K562 (cell line): ENCODE results near the gene SCARB2. TPM values are rescaled to one million over a fixed set of nuclear protein-coding genes. Genes with fewer than 3 reads are reported as not detected.

Experiments
- ATAC-seq: fragments of 200-7000 bp; cut with Tn5 transposase; 3 replicates; pipeline ENCODE4 v1.9.1; 2020; ENCODE audit warnings: moderate library complexity
- BruUV-seq: library from RNA; stranded (reverse); fragments of 400-500 nt; replicated peaks from 2 replicates; lab custom pipeline; 2021; lab: Mats Ljungman, UMichigan
- CTCF ChIA-PET: fragments of 300-600 bp; formaldehyde crosslinking; extraction: SDS; loops from one replicate; lab custom pipeline; 2021; ENCODE audit warnings: low intra/inter-chr PET ratio; lab: Yijun Ruan, JAX
- POLR2A ChIA-PET: fragments of 300-600, 350-650 bp; sonication (Branson Sonifier 250); formaldehyde crosslinking; extraction: SDS; loops from one replicate; lab custom pipeline; 2021; ENCODE audit warnings: antibody characterized with exemption, inconsistent platforms; lab: Yijun Ruan, JAX
- DNase-seq, 4 experiments: peaks; one replicate each; pipeline versions ENCODE4 v3.0.0 to v3.0.0-alpha.2; 2011 to 2018; ENCODE audit warnings: low spot score in 3 of 4, mixed read lengths in 3 of 4; ENCODE audit errors: extremely low read depth in 1 of 4
- FAIRE-seq: peaks from 2 replicates; lab custom pipeline; 2011; peaks lifted over from hg19 to GRCh38; lab: Jason Lieb, UNC
- H2AFZ ChIP-seq: 2 replicates; pipeline ENCODE4 v1.6.0; 2011; ENCODE audit warnings: low read depth, low read length, control low read depth, inconsistent platforms
- H3K27ac ChIP-seq: fragments of 200-600 bp; 3 replicates; pipeline ENCODE4 v1.8.0; 2011; ENCODE audit warnings: low read depth, mild to moderate bottlenecking, control low read depth, inconsistent platforms, low read length, moderate library complexity, mixed read lengths; ENCODE audit errors: extremely low read depth
- H3K27me3 ChIP-seq, 2 experiments: fragments of 300-600 bp in 1 of 2; 2 replicates in 1 of 2; 3 replicates in 1 of 2; pipeline versions ENCODE4 v1.6.0 to v1.8.0; 2011; ENCODE audit warnings: inconsistent platforms in 2 of 2, low read length in 2 of 2, mild to moderate bottlenecking in 1 of 2, mixed read lengths in 1 of 2, moderate library complexity in 1 of 2; ENCODE audit not compliant: control insufficient read depth in 2 of 2, insufficient read depth in 2 of 2
- H3K36me3 ChIP-seq: fragments of 300-600 bp; 3 replicates; pipeline ENCODE4 v1.8.0; 2011; ENCODE audit warnings: mild to moderate bottlenecking, low read length, inconsistent platforms; ENCODE audit not compliant: control insufficient read depth, insufficient read depth
- H3K4me1 ChIP-seq, 2 experiments: fragments of 200-600 bp in 1 of 2; replicated peaks in 1 of 2; 2 replicates in 1 of 2; 3 replicates in 1 of 2; pipeline versions ENCODE4 v1.5.1 to v1.8.0; 2011; ENCODE audit warnings: inconsistent platforms in 2 of 2, low read length in 2 of 2, mild to moderate bottlenecking in 1 of 2, mixed read lengths in 1 of 2, moderate library complexity in 1 of 2; ENCODE audit not compliant: control insufficient read depth in 2 of 2, insufficient read depth in 2 of 2
- H3K4me2 ChIP-seq: 2 replicates; pipeline ENCODE4 v1.6.1; 2011; ENCODE audit warnings: low read length, control low read depth, inconsistent platforms, mixed read lengths; ENCODE audit not compliant: insufficient read depth
- H3K4me3 ChIP-seq: fragments of 200-600 bp; sonication (generic), shearing (Covaris generic); 2 replicates; pipeline ENCODE4 v1.5.1; 2016; ENCODE audit warnings: control low read depth, inconsistent platforms
- H3K79me2 ChIP-seq: fragments of 200-600 bp; 3 replicates; pipeline ENCODE4 v1.8.0; 2011; ENCODE audit warnings: low read length, inconsistent platforms; ENCODE audit not compliant: control insufficient read depth, insufficient read depth
- H3K9ac ChIP-seq, 2 experiments: 2 replicates each; pipeline versions ENCODE4 v1.6.0 to v1.6.1; 2011; ENCODE audit warnings: low read depth in 2 of 2, low read length in 2 of 2, control low read depth in 1 of 2, inconsistent platforms in 1 of 2, mild to moderate bottlenecking in 1 of 2, mixed read lengths in 1 of 2; ENCODE audit not compliant: insufficient read depth in 1 of 2
- H3K9me1 ChIP-seq: one replicate; pipeline ENCODE4 v1.6.0; 2011; ENCODE audit warnings: inconsistent platforms, mild to moderate bottlenecking, low read length, moderate library complexity; ENCODE audit not compliant: control insufficient read depth, insufficient read depth
- H3K9me3 ChIP-seq: replicated peaks from 2 replicates; pipeline ENCODE4 v1.5.1; 2011; ENCODE audit warnings: low read depth, low read length, inconsistent platforms; ENCODE audit not compliant: control insufficient read depth, insufficient read depth
- H4K20me1 ChIP-seq: replicated peaks from 2 replicates; pipeline ENCODE4 v1.6.1; 2011; ENCODE audit warnings: low read length, inconsistent platforms, mixed read lengths; ENCODE audit not compliant: control insufficient read depth, insufficient read depth
- ASH1L ChIP-seq: fragments of 450-650 bp; IDR thresholded peaks from 2 replicates; pipeline ENCODE4 v1.6.1; 2018; ENCODE audit warnings: borderline replicate concordance, mild to moderate bottlenecking, low read depth; ENCODE audit not compliant: partially characterized antibody
- KDM1A ChIP-seq, 2 experiments: fragments of 450-650 bp; IDR thresholded peaks; 2 replicates each; pipeline ENCODE4 v1.6.1; 2016; ENCODE audit warnings: mild to moderate bottlenecking in 2 of 2
- MAFF ChIP-seq: IDR thresholded peaks from 2 replicates; pipeline ENCODE4 v1.6.1; 2012; ENCODE audit warnings: low read length, improper control_type of control experiment
- MAZ ChIP-seq, 2 experiments: fragments of 450-650 bp in 1 of 2; sonication (generic) in 1 of 2; formaldehyde crosslinking; IDR thresholded peaks in 1 of 2; conservative IDR thresholded peaks in 1 of 2; 2 replicates each; pipeline versions ENCODE4 v1.4.0 to v1.5.0; 2020; ENCODE audit warnings: mild to moderate bottlenecking in 1 of 2, missing genetic modification reagents in 1 of 2
- POLR2H ChIP-seq: IDR thresholded peaks from 2 replicates; pipeline ENCODE4 v1.6.1; 2016; ENCODE audit warnings: missing genetic modification characterization, low read depth, mild to moderate bottlenecking, control low read depth, missing compliant biosample characterization, moderate library complexity
- SMARCA5 ChIP-seq: fragments of 450-650 bp; IDR thresholded peaks from 2 replicates; pipeline ENCODE4 v1.6.1; 2016
- WGBS: fragments of 100-300 bp; shearing (Covaris generic); methylation state at CpG from one replicate; pipeline ENCODE4 v1.1.6; 2016; ENCODE audit warnings: low coverage, mixed read lengths; ENCODE audit not compliant: insufficient coverage; ENCODE audit errors: missing lambda C conversion rate; 5-methylcytosine and 5-hydroxymethylcytosine counted together
- in situ Hi-C: fragments of 300-500 bp; cut with MboI; formaldehyde crosslinking; loops from 4 replicates; pipeline ENCODE4 v1.15.0; 2018; ENCODE audit warnings: inconsistent platforms, mixed read lengths
- intact Hi-C: fragments of 100-400 bp; cut with micrococcal nuclease; formaldehyde crosslinking; loops from 2 replicates; pipeline ENCODE4 v1.14.2; 2022
- polyA plus RNA-seq, 8 experiments: library from polyadenylated mRNA; depleted of rRNA in 4 of 8; stranded (reverse) in 5 of 8; unstranded in 3 of 8; fragments of >200 nt; fragmentation: Nextera tagmentation in 2 of 8; fragmentation: Illumina TruSeq in 1 of 8; extraction: Ambion mirVana in 2 of 8; extraction: Trizol in 1 of 8; gene quantifications; 2 replicates each; pipeline versions ENCODE4 v1.2.1 to v1.2.3, GENCODE V29; 2011 to 2014; ENCODE audit warnings: inconsistent platforms in 1 of 8, missing spikeins in 1 of 8
- total RNA-seq, 7 experiments: library from RNA; depleted of rRNA in 6 of 7; stranded (reverse); fragments of >200 nt in 6 of 7; fragmentation: Illumina TruSeq in 2 of 7; extraction: Trizol in 2 of 7; gene quantifications; 2 replicates each; pipeline versions ENCODE4 v1.2.1 to v1.2.3, GENCODE V29; 2011 to 2021; ENCODE audit warnings: low replicate concordance in 1 of 7
- TF ChIP-seq, protein P1 (sequence below): fragments of 250-450 bp; sonication (Bioruptor Pico); IDR thresholded peaks from 2 replicates; pipeline ENCODE4 v1.8.0; 2022; ENCODE audit warnings: moderate library complexity, mild to moderate bottlenecking, inconsistent platforms
- TF ChIP-seq, protein P2 (sequence below), 2 experiments: fragments of 450-650 bp; formaldehyde crosslinking in 1 of 2; IDR thresholded peaks; 2 replicates each; pipeline versions ENCODE4 v1.4.0 to v1.6.1; 2014 to 2020; ENCODE audit warnings: mild to moderate bottlenecking in 2 of 2, borderline replicate concordance in 1 of 2, low read depth in 1 of 2
- TF ChIP-seq, protein P3 (sequence below): sonication (generic); formaldehyde crosslinking; IDR thresholded peaks from 2 replicates; pipeline ENCODE4 v1.8.0; 2022; ENCODE audit warnings: mild to moderate bottlenecking, missing genetic modification reagents
- TF ChIP-seq, protein P4 (sequence below), 2 experiments: IDR thresholded peaks; 2 replicates each; pipeline ENCODE4 v1.6.1; 2012; ENCODE audit warnings: improper control_type of control experiment in 2 of 2, low read depth in 2 of 2, low read length in 2 of 2, borderline replicate concordance in 1 of 2

Gene SCARB2
- total and polyA plus RNA-seq, 9 of the 15 experiments (the other 6 are each of a cell fraction or from before 2014, with no cell fraction given): 6.1 to 25.8 (median 17.8) TPM

DNA sequence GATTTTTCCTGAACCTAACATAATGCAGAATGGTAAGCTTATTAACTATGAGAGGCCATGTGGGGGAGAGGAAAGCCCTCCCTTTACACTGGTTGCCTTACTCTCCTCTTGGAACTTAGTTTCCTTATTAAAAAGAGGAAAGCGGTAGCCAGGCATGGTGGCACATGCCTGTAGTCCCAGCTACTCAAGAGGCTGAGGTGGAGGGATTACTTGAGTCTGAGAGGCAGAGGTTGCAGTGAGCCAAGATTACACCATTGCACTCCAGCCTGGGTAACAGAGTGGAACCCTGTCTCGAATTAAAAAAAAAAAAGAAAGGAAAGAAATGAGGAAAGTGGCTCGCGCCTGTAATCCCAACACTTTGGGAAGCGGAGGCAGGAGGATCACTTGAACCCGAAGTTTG lies 39.9 kb upstream of the SCARB2 start:
- FAIRE-seq (no peak), DNase-seq (no peak), ATAC-seq (no peak)
- no peak overlapping the region for H3K4me2 ChIP-seq
- H3K4me1 ChIP-seq: peaks cover 8 to 18% of the 10 kb centered on the region in 2 experiments; a peak in 4 of 5 replicates
- intact Hi-C loops (loop anchor here (10.0 kb wide), 1 partner anchor 121 kb away; no protein-coding TSS in a partner anchor), in situ Hi-C loops (no loop called here)
- H3K79me2 ChIP-seq: no peaks in the 10 kb centered on the region
- no peak overlapping the region for H3K4me3 ChIP-seq
- no peaks in the 10 kb centered on the region for H4K20me1 ChIP-seq
- no peak overlapping the region for H3K27ac ChIP-seq
- POLR2A ChIA-PET: no interaction called here
- no peaks in the 10 kb centered on the region for H3K27me3 ChIP-seq
- BruUV-seq: no TSS peak
- no peaks in the 10 kb centered on the region for H3K9me1 ChIP-seq
- H3K9me3 ChIP-seq: no peaks in the 10 kb centered on the region
- H2AFZ ChIP-seq: no peak overlapping the region
- 69% methylated on average over 3 of the region's 6 CpGs for WGBS
- H3K9ac ChIP-seq: no peak overlapping the region
- no peaks in the 10 kb centered on the region for H3K36me3 ChIP-seq
- CTCF ChIA-PET: no interaction called here
- TF ChIP-seq, protein P1, sequence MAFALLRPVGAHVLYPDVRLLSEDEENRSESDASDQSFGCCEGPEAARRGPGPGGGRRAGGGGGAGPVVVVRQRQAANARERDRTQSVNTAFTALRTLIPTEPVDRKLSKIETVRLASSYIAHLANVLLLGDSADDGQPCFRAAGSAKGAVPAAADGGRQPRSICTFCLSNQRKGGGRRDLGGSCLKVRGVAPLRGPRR (CRISPR knock-in tag): no peak
- TF ChIP-seq SMARCA5: no peak
- TF ChIP-seq, protein P2, sequence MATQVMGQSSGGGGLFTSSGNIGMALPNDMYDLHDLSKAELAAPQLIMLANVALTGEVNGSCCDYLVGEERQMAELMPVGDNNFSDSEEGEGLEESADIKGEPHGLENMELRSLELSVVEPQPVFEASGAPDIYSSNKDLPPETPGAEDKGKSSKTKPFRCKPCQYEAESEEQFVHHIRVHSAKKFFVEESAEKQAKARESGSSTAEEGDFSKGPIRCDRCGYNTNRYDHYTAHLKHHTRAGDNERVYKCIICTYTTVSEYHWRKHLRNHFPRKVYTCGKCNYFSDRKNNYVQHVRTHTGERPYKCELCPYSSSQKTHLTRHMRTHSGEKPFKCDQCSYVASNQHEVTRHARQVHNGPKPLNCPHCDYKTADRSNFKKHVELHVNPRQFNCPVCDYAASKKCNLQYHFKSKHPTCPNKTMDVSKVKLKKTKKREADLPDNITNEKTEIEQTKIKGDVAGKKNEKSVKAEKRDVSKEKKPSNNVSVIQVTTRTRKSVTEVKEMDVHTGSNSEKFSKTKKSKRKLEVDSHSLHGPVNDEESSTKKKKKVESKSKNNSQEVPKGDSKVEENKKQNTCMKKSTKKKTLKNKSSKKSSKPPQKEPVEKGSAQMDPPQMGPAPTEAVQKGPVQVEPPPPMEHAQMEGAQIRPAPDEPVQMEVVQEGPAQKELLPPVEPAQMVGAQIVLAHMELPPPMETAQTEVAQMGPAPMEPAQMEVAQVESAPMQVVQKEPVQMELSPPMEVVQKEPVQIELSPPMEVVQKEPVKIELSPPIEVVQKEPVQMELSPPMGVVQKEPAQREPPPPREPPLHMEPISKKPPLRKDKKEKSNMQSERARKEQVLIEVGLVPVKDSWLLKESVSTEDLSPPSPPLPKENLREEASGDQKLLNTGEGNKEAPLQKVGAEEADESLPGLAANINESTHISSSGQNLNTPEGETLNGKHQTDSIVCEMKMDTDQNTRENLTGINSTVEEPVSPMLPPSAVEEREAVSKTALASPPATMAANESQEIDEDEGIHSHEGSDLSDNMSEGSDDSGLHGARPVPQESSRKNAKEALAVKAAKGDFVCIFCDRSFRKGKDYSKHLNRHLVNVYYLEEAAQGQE (IDR thresholded peaks at IDR 0.05; ENCODE audit: borderline replicate concordance): no peak
- TF ChIP-seq, protein P2 (CRISPR knock-in tag; IDR thresholded peaks at IDR 0.05; ENCODE audit: low read depth): no peak
- TF ChIP-seq MAZ (CRISPR knock-in tag; conservative IDR thresholded peaks at IDR 0.05 in 1 of 2, IDR thresholded peaks at IDR 0.05 in 1 of 2): no peak
- TF ChIP-seq KDM1A (IDR thresholded peaks at IDR 0.05): no peak
- TF ChIP-seq MAFF: no peak
- TF ChIP-seq, protein P3, sequence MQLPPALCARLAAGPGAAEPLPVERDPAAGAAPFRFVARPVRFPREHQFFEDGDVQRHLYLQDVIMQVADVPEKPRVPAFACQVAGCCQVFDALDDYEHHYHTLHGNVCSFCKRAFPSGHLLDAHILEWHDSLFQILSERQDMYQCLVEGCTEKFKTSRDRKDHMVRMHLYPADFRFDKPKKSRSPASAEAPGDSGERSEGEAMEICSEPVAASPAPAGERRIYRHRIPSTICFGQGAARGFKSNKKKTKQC (CRISPR knock-in tag): no peak
- no peak for TF ChIP-seq POLR2H (tag)
- no peak for TF ChIP-seq ASH1L
- TF ChIP-seq, protein P4, sequence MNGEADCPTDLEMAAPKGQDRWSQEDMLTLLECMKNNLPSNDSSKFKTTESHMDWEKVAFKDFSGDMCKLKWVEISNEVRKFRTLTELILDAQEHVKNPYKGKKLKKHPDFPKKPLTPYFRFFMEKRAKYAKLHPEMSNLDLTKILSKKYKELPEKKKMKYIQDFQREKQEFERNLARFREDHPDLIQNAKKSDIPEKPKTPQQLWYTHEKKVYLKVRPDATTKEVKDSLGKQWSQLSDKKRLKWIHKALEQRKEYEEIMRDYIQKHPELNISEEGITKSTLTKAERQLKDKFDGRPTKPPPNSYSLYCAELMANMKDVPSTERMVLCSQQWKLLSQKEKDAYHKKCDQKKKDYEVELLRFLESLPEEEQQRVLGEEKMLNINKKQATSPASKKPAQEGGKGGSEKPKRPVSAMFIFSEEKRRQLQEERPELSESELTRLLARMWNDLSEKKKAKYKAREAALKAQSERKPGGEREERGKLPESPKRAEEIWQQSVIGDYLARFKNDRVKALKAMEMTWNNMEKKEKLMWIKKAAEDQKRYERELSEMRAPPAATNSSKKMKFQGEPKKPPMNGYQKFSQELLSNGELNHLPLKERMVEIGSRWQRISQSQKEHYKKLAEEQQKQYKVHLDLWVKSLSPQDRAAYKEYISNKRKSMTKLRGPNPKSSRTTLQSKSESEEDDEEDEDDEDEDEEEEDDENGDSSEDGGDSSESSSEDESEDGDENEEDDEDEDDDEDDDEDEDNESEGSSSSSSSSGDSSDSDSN (IDR thresholded peaks at IDR 0.05; ENCODE audit: borderline replicate concordance in 1 of 2, low read depth in 2 of 2, low read length in 2 of 2): no peak
